T47D (cell line): Measurements from ENCODE around the gene COL4A1.

Source experiments
- DNase-seq, 2 experiments: peaks; one replicate each; pipeline versions ENCODE4 v3.0.0 to v3.0.0-alpha.2; 2011 to 2012; ENCODE audit warnings: low read depth in 1 of 2, low spot score in 1 of 2
- JUND ChIP-seq: IDR thresholded peaks from 2 replicates; pipeline ENCODE4 v1.6.1; 2012; ENCODE audit warnings: low read depth
- in situ Hi-C: cut with HindIII; loops from 2 replicates; pipeline ENCODE4 v1.10.0; 2016; ENCODE audit warnings: low sequenced_read_pairs, low pct_unique_long_range_greater_than_20kb

COL4A1 gene

GRCh38 chr13:110306960-110307766 is at the start of gene COL4A1, which contains the start of gene COL4A2:
Gene COL4A1 (minus strand): TSS chr13:110307157. CDS start chr13:110307027, 130 bp downstream.
Gene COL4A2 (plus strand): TSS chr13:110307284. CDS start chr13:110307904, 620 bp downstream.
- in situ Hi-C loops = no loop called here
- no peak for TF ChIP-seq JUND
- no peak for DNase-seq

DNA sequence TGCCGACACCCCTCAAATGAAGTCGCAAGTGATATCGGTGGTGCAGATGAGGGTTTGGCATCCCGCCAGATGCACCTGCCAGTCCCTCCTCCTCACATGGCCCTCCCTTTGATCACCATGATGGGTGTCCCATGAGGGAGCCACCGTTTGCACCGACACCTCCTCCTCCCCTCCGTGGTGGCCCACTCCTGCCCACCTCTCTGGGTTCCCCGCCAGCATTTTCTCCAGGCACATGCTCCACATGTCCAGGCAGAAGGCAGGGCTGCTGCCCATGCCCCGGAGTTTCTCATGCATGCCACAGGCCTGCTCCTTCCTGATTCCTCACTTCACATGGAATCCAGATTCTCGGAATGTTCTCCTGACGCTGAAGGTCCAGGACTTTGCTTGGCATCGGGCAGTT is 49.4 kb upstream of the COL4A1 start:
- TF ChIP-seq JUND = no peak
- no peak for DNase-seq
- in situ Hi-C loops = no loop called here

GRCh38 chr13:110354715-110355473 is 47.9 kb upstream of the COL4A1 start:
- DNase-seq = no peak
- in situ Hi-C loops = no loop called here
- TF ChIP-seq JUND = no peak

GRCh38 chr13:110354123-110354627 is 47.2 kb upstream of the COL4A1 start:
- in situ Hi-C loops = no loop called here
- no peak for TF ChIP-seq JUND
- DNase-seq = no peak

GRCh38 chr13:110353339-110353977 is 46.5 kb upstream of the COL4A1 start:
- no peak for TF ChIP-seq JUND
- in situ Hi-C loops = no loop called here
- no peak for DNase-seq

DNA sequence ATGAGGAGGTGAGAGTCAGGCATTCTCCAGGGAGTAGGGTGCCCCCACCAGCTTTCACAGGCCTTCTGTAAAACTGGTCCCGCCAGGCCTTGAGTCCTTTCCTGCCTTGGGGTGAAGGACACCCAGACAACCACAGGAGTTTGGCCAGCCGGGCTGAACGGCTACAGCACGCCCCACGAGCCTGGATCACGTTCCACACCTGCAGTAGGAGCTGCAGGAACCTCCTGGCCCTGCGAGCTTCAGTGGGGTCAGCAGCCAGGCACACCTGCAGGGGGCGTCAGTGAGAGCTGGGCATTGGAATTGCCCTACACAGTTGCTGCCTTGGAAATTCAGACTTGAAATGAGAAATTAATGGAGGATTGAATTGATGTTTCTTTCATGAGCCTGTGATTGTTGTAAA is 45.8 kb upstream of the COL4A1 start:
- no peak for TF ChIP-seq JUND
- in situ Hi-C loops = no loop called here
- DNase-seq = no peak

DNA sequence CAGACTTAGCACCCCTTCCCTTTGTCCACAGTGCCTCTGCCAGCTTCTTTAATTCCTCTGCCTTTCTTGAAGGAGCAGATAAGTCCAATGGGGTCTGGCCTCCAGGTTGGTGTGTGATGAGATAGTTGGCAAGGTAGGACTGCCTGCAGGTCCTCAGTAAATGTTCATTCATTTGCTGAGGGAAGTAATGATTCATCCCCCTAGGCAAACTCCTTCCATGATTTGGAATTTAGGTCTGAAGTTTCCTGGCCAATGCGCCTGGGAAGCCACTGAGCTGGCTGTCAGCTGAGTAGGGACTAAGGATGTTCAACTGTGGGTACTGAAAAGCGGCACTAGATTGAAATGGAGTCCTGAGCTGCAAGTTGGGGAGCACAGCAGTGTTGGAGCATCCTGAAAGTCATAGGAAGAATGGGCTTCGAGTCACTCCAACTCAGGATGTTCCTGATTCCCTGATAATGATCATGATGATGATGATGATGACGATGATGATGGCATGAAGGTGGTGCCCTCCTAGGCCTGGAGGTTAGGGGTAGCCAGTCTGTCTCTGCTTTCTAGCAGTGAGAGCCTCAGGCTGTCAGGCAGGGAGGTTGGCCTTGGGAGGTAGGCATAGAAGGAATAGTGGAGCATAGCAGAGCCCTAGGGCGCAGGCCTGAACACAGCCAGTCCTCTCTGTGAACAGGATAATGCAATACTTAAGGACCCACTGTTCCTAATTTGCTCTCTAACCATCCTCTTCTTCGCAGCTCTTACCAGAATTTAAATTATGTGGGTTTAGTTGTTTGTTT is 44.9 kb upstream of the COL4A1 start:
- in situ Hi-C loops = no loop called here
- no peak for DNase-seq
- TF ChIP-seq JUND = no peak

DNA sequence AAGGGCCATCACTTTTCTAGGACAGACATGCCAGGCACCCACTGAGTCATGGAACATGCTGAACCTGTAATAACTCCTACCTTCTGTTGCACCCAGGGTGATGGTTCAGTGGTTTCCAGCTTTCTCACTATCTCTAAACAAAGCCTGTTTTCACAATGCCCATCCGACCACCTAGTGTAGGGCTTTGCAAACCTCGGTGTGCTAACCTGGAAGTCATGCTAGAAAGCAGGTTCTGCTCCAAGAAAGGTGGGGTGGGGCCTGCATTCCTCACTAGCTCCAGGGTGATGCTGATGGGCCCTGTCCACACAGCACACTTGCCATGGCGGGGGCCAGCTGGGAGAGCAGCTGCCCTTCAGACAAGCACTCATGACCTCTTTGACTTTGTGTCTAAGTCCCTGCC is 43.6 kb upstream of the COL4A1 start:
- no peak for TF ChIP-seq JUND
- in situ Hi-C loops = no loop called here
- DNase-seq = no peak

DNA sequence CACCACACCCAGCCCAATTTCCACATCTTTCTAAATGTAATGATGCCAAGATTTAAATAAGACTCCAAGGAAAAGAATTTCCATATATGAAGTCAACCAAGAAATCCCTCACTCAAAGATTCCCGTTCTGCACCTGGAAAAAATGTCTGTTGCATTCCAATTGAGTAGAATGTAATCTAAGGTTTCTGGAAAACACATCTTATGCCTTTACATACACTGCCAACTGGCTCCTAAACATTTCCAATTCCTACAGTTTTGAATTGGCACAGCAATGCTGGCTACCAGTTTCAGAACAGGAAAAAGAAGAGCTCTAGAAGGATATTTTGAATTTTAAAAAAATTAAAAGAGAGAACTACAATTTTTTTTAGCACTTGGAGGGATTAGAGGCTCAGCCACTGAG is 43.1 kb upstream of the COL4A1 start:
- DNase-seq = no peak
- in situ Hi-C loops = no loop called here
- TF ChIP-seq JUND = no peak

GRCh38 chr13:110349239-110349638 is 42.3 kb upstream of the COL4A1 start:
- no peak for DNase-seq
- TF ChIP-seq JUND = no peak
- in situ Hi-C loops = no loop called here

DNA sequence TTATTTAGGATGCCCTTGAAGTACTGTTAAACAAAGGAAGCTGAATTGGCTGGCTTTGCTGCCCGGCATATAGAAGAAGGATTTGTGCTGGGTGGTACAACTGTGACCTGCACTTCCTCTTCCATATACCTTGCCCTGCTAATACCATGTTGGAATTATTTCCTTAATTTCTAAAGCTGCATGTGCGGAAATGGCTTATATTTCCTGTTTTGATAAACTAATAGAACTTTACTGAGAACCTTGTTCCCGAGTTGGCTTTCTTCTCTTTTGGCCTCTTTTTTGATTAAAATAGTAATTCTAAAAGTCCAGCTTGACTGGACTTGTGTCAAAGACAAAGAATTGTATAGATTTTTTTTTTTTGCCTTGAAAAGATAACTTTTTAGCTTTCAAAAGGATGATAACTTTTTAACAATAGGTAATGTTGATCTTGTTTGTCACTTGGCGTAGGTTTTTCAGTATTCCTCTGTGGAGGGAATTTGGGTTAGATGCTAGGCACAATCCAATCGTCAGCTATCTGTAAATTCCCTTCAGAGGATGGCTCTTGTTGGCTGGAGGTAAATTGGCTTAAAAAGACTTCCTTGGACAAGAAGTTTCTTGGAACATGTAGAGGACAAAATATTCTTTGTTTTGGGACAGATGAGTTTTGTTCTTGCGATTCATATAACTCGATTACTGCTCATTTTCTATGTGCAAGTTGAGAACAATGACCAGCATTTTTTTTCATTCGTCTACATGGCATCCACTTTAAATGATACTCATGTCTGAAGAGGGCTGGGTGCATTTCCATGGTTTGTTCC is 41.5 kb upstream of the COL4A1 start:
- DNase-seq = no peak
- in situ Hi-C loops = no loop called here
- TF ChIP-seq JUND = no peak
